ENCODE measurements around the gene FAM78A. TPM values are rescaled to one million over a fixed set of nuclear protein-coding genes. Genes with fewer than 3 reads are reported as not detected.
"Not testable (repeated sequence)": the region's sequence is repeated elsewhere in the genome, so short reads cannot be mapped to it uniquely, and the experiment has no call there.

FAM78A gene
- total RNA-seq, 1 donor from 2014 or later = 3.7 TPM

- no peak for DNase-seq (ENCODE audit: low read depth, low spot score)
Measured at GRCh38 chr9:131214286-131214856, 61.9 kb downstream of the FAM78A start.

- not testable (repeated sequence) for DNase-seq (ENCODE audit: low read depth, low spot score)
Measured at GRCh38 chr9:131211920-131212319, 64.4 kb downstream of the FAM78A start.

Other genes with a start within 250 kb of the FAM78A start
- gene AIF1L, start 180.0 kb downstream of the FAM78A start, total RNA-seq = 64.6 and 72.3 TPM in 2 replicates
- gene NUP214, start 150.9 kb downstream of the FAM78A start, total RNA-seq = 12.2 and 16.3 TPM in 2 replicates
- gene PLPP7, start 13.2 kb upstream of the FAM78A start, total RNA-seq = 1.5 and 3.6 TPM in 2 replicates
- gene PRRC2B, start 117.6 kb upstream of the FAM78A start, total RNA-seq = 47.2 and 61.3 TPM in 2 replicates
- gene POMT1, start 226.4 kb upstream of the FAM78A start, total RNA-seq = 28.5 and 31.4 TPM in 2 replicates